HG02798 (cell line): Measurements from ENCODE around the gene DUSP9.

ENCODE experiments used
- ATAC-seq: cut with Tn5 transposase; IDR thresholded peaks from one replicate; pipeline ENCODE4 v1.9.1; 2021; ENCODE audit warnings: mild to moderate bottlenecking; ENCODE audit not compliant: unreplicated experiment, poor library complexity

DUSP9 gene

GRCh38 chrX:153635788-153636668, 11.0 kb upstream of the DUSP9 start:
- ATAC-seq, result no peak

- ATAC-seq, result no peak
Measured at GRCh38 chrX:153636716-153637115, 10.3 kb upstream of the DUSP9 start.

GRCh38 chrX:153637121-153638040, 9.6 kb upstream of the DUSP9 start:
- ATAC-seq, result no peak

GRCh38 chrX:153638041-153638371, 9.0 kb upstream of the DUSP9 start:
- ATAC-seq, result no peak

GRCh38 chrX:153638436-153639176, 8.4 kb upstream of the DUSP9 start:
- ATAC-seq, result no peak

GRCh38 chrX:153639177-153640044, 7.6 kb upstream of the DUSP9 start:
- ATAC-seq, result no peak

GRCh38 chrX:153640045-153640686, 6.8 kb upstream of the DUSP9 start:
- ATAC-seq, result no peak

GRCh38 chrX:153640736-153641575, 6.0 kb upstream of the DUSP9 start:
- ATAC-seq, result no peak

- no peak for ATAC-seq
Measured at GRCh38 chrX:153641627-153642026, 5.4 kb upstream of the DUSP9 start.

GRCh38 chrX:153642051-153642654, 4.8 kb upstream of the DUSP9 start:
- no peak for ATAC-seq

GRCh38 chrX:153642655-153643430, 4.2 kb upstream of the DUSP9 start:
- ATAC-seq, result no peak

GRCh38 chrX:153643431-153644351, 3.3 kb upstream of the DUSP9 start:
- no peak for ATAC-seq

- no peak for ATAC-seq
Measured at GRCh38 chrX:153644356-153645125, 2.5 kb upstream of the DUSP9 start.

- no peak for ATAC-seq
Measured at GRCh38 chrX:153645151-153645550, 1.9 kb upstream of the DUSP9 start.

GRCh38 chrX:153645921-153646488, 998 bp upstream of the DUSP9 start:
- no peak for ATAC-seq
